Common myeloid progenitor, CD34-positive (primary cell): ENCODE data around the gene DAZAP1.
"Not testable (repeated sequence)": the region's sequence is repeated elsewhere in the genome, so short reads cannot be mapped to it uniquely, and the experiment has no call there.

ENCODE experiments used
- CTCF ChIA-PET: fragments of 350-600 bp; sonication (Branson Sonifier 250); formaldehyde crosslinking; loops from one replicate; lab custom pipeline; 2021; ENCODE audit warnings: antibody characterized with exemption; lab: Charles Lee
- POLR2A ChIA-PET: fragments of 350-600 bp; sonication (Branson Sonifier 250); formaldehyde crosslinking; loops from one replicate; lab custom pipeline; 2021; ENCODE audit warnings: antibody characterized with exemption; lab: Charles Lee
- DNase-seq, 3 donors: peaks; one replicate each; pipeline versions ENCODE4 v3.0.0 to v3.0.0-alpha.2; 2013
- H3K27ac ChIP-seq, 2 experiments: 1 replicate in 1 of 2; 2 replicates in 1 of 2; pipeline ENCODE4 v1.7.0; 2013; ENCODE audit warnings: inconsistent platforms in 2 of 2, low read length in 2 of 2, mild to moderate bottlenecking in 2 of 2, low read depth in 1 of 2, moderate library complexity in 1 of 2; ENCODE audit not compliant: severe bottlenecking in 2 of 2, insufficient read depth in 1 of 2, poor library complexity in 1 of 2
- H3K27me3 ChIP-seq, 5 experiments: replicated peaks in 2 of 5; 1 replicate in 3 of 5; 2 replicates in 2 of 5; pipeline versions ENCODE4 v1.6.1 to v1.7.0; 2013; ENCODE audit warnings: low read length in 4 of 5, mild to moderate bottlenecking in 2 of 5, moderate library complexity in 2 of 5, inconsistent platforms in 1 of 5; ENCODE audit not compliant: insufficient read depth in 5 of 5, control insufficient read depth in 4 of 5
- H3K36me3 ChIP-seq, 4 experiments: 1 replicate in 2 of 4; 2 replicates in 2 of 4; pipeline versions ENCODE4 v1.6.1 to v1.7.0; 2013; ENCODE audit warnings: low read length in 3 of 4, control low read depth in 1 of 4, mild to moderate bottlenecking in 1 of 4; ENCODE audit not compliant: control insufficient read depth in 4 of 4, insufficient read depth in 4 of 4
- H3K4me1 ChIP-seq, 4 experiments: 1 replicate in 3 of 4; 2 replicates in 1 of 4; pipeline versions ENCODE4 v1.6.1 to v1.7.1; 2013; ENCODE audit warnings: low read length in 3 of 4, mild to moderate bottlenecking in 3 of 4, control low read depth in 1 of 4, inconsistent platforms in 1 of 4, moderate library complexity in 1 of 4; ENCODE audit not compliant: control insufficient read depth in 4 of 4, insufficient read depth in 4 of 4; ENCODE audit errors: control extremely low read depth in 1 of 4
- H3K4me3 ChIP-seq, 7 experiments: 1 replicate in 4 of 7; 2 replicates in 3 of 7; pipeline versions ENCODE4 v1.5.1 to v1.7.0; 2013; ENCODE audit warnings: mild to moderate bottlenecking in 7 of 7, low read length in 6 of 7, moderate library complexity in 6 of 7, inconsistent platforms in 2 of 7, low read depth in 2 of 7, control low read depth in 1 of 7; ENCODE audit not compliant: insufficient read depth in 4 of 7, control insufficient read depth in 1 of 7; ENCODE audit errors: extremely low read depth in 1 of 7
- H3K9me3 ChIP-seq, 5 experiments: 1 replicate in 4 of 5; 2 replicates in 1 of 5; pipeline versions ENCODE4 v1.6.1 to v1.7.1; 2013; ENCODE audit warnings: low read length in 4 of 5, mild to moderate bottlenecking in 2 of 5, inconsistent platforms in 1 of 5, low read depth in 1 of 5, moderate library complexity in 1 of 5; ENCODE audit not compliant: control insufficient read depth in 4 of 5, insufficient read depth in 2 of 5; ENCODE audit errors: control extremely low read depth in 1 of 5
- WGBS: methylation state at CpG from one replicate; pipeline ENCODE4 v1.1.5; 2013; ENCODE audit not compliant: insufficient coverage; 5-methylcytosine and 5-hydroxymethylcytosine counted together

DAZAP1 gene

GRCh38 chr19:1438933-1439354 lies 31.6 kb downstream of the DAZAP1 start:
- ChIA-PET POLR2A (interaction anchor here (0.8 kb wide), 1 partner anchor 30 kb away, joined by 3 read pairs; no protein-coding TSS in a partner anchor), CTCF (no interaction called here)
- Histone ChIP-seq H3K4me3 (peak overlapping the region; percentile 79 to 98 (median 87)), H3K27me3 (no peaks in the 10 kb centered on the region), H3K4me1 (peaks cover 0 to 22% (median 16%) of the 10 kb centered on the region in 4 experiments), H3K27ac (peak overlapping the region; percentile 92 to 96), H3K9me3 (no peaks in the 10 kb centered on the region), H3K36me3 (peaks cover 9 to 54% (median 33%) of the 10 kb centered on the region in 4 experiments)
- peak in 1 of 3 donors; percentile 28 for DNase-seq
- 2% methylated on average over 19 of the region's 26 CpGs for WGBS

DNA sequence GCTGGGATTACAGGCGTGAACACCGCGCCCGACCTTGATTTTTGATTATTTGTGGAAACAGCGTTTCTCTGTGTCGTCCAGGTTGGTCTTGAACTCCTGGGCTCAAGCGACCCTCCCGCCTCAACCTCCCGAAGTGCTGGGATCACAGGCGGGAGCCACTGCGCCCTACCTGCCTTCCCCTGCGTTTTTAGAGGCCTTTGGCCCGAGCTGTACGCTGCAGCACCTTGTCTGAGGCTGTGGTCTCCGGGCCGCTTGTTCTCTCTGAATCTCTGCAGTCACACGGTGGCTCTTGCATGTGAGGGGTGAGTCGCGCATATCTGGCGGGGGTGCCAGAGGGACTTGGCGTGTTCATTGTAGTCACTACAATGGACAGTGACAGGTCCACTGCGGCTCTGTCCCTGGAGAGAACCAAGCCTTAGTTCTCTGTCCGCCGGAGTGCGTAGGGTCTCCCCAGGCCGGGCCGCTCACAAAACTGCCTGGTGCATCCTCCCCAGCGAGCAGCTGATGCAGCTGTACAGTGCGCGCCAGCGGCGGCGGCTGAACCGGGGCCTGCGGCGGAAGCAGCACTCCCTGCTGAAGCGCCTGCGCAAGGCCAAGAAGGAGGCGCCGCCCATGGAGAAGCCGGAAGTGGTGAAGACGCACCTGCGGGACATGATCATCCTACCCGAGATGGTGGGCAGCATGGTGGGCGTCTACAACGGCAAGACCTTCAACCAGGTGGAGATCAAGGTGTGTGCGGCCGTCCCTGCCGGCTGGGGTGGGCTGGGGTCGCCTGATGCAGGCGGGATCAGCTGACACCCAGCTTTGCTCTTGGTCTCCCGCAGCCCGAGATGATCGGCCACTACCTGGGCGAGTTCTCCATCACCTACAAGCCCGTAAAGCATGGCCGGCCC lies 32.4 kb downstream of the DAZAP1 start:
- H3K27me3 ChIP-seq, DNase-seq, H3K9me3 ChIP-seq: not testable (repeated sequence)
- WGBS = 92% methylated on average over 46 of the region's 57 CpGs
- peaks cover 0 to 27% (median 20%) of the 10 kb centered on the region in 4 experiments for H3K4me1 ChIP-seq
- peaks cover 9 to 47% (median 28%) of the 10 kb centered on the region in 4 experiments for H3K36me3 ChIP-seq
- peak overlapping the region in 1 of 2 experiments; percentile 96 for H3K27ac ChIP-seq
- CTCF ChIA-PET = interaction anchor here (6.4 kb wide), 1 partner anchor 16 kb away, joined by 49 read pairs; no protein-coding TSS in a partner anchor
- POLR2A ChIA-PET = interaction anchor here (0.8 kb wide), 1 partner anchor 30 kb away, joined by 3 read pairs; no protein-coding TSS in a partner anchor
- H3K4me3 ChIP-seq = peak overlapping the region in 6 of 7 experiments; percentile 79 to 98 (median 86)

GRCh38 chr19:1440418-1440801 lies 33.0 kb downstream of the DAZAP1 start:
- Histone ChIP-seq H3K4me3 (no peak overlapping the region), H3K36me3 (peaks cover 9 to 42% (median 24%) of the 10 kb centered on the region in 4 experiments), H3K27ac (peak overlapping the region in 1 of 2 experiments; percentile 14), H3K4me1 (peaks cover 0 to 33% (median 26%) of the 10 kb centered on the region in 4 experiments), H3K27me3 (peaks cover 0 to 2% (median 0%) of the 10 kb centered on the region in 5 experiments), H3K9me3 (no peaks in the 10 kb centered on the region)
- 97% methylated on average over 14 of the region's 15 CpGs for WGBS
- CTCF ChIA-PET = interaction anchor here (1.0 to 6.4 kb wide), 2 partner anchors 8 to 15 kb away, joined by 3 to 49 read pairs; no protein-coding TSS in a partner anchor
- POLR2A ChIA-PET = no interaction called here
- no peak for DNase-seq

DNA sequence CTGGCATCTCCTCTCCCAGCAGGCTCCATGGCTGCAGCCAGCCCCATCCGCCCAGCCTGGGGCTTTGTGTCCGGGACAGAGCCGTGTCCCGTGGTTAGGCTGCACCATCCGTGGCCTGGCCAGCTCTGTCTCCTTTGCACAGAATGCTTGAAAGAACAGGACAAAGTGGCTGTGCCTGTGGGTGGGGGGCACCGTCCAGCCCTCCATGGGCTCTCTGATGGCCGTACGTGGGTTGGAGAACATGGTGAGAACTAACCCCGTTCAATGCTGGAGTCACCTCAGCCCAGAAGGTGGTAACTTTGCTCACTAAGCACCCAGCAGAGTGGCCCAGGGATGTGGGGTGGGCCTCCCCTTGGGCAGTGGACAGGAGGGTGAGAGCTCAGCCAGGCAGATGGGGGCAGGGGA lies 33.6 kb downstream of the DAZAP1 start:
- DNase-seq = no peak
- POLR2A ChIA-PET = interaction anchor here (0.6 kb wide), 1 partner anchor 53 kb away, joined by 3 read pairs; no protein-coding TSS in a partner anchor
- Histone ChIP-seq H3K36me3 (peaks cover 9 to 37% (median 20%) of the 10 kb centered on the region in 4 experiments), H3K27ac (no peak overlapping the region), H3K27me3 (peaks cover 0 to 6% (median 0%) of the 10 kb centered on the region in 5 experiments), H3K4me3 (no peak overlapping the region), H3K4me1 (peaks cover 0 to 34% (median 28%) of the 10 kb centered on the region in 4 experiments), H3K9me3 (no peaks in the 10 kb centered on the region)
- 95% methylated on average over 8 of the region's 9 CpGs for WGBS
- CTCF ChIA-PET = interaction anchor here (0.7 to 6.4 kb wide), 3 partner anchors 9 to 15 kb away, joined by 3 to 49 read pairs (median 3); no protein-coding TSS in a partner anchor

DNA sequence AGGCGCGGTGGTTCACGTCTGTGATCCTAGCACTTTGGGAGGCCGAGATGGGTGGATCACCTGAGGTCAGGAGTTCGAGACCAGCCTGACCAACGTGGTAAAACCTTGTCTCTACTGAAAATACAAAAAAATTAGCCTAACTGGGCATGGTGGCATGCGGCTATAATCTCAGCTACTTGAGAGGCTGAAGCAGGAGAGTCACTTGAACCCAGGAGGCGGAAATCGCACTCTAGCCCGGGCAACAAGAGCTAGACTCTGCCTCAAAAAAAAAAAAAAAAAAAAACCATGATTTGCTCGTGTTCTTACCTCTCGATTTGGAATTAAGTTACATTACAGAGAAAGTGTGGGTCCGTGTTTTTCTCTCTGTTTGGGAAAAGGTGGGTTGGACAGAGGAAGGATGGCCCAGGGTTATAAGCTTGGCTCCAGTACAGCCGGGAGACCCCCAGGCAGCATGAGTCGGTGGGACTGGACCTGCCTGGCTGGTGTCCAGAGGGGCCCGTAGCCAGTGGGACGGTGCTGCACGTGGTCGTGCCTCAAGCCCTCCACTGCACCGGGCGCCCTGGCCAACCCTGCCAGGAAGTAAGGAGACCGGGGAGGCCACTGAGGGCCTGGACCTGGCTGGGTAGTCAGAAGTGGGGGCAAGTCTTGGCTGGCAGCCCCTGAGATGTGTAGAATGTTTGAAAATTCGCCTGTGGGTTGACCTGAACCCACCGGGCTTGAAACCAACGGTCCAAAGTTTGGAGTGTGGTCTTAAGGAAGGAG lies 34.5 kb downstream of the DAZAP1 start:
- Histone ChIP-seq H3K27me3 (peaks cover 0 to 14% (median under 1%) of the 10 kb centered on the region in 5 experiments), H3K9me3 (no peaks in the 10 kb centered on the region), H3K36me3 (peaks cover 9 to 37% (median 20%) of the 10 kb centered on the region in 4 experiments), H3K4me3 (no peak overlapping the region), H3K27ac (no peak overlapping the region), H3K4me1 (peaks cover 0 to 42% (median 37%) of the 10 kb centered on the region in 4 experiments)
- CTCF ChIA-PET = interaction anchor here (6.4 kb wide), 1 partner anchor 14 kb away, joined by 49 read pairs; no protein-coding TSS in a partner anchor
- 98% methylated on average over 20 of the region's 25 CpGs for WGBS
- POLR2A ChIA-PET = interaction anchor here (0.6 kb wide), 1 partner anchor 53 kb away, joined by 3 read pairs; no protein-coding TSS in a partner anchor
- DNase-seq = no peak

GRCh38 chr19:1445185-1445931 lies 38.0 kb downstream of the DAZAP1 start:
- Histone ChIP-seq H3K36me3 (peaks cover 8 to 26% (median 16%) of the 10 kb centered on the region in 4 experiments), H3K27me3 (peaks cover 0 to 47% (median 17%) of the 10 kb centered on the region in 5 experiments), H3K4me3 (peak overlapping the region in 6 of 7 experiments; percentile 15 to 75 (median 53)), H3K4me1 (peaks cover 0 to 34% (median 31%) of the 10 kb centered on the region in 4 experiments), H3K27ac (no peak overlapping the region), H3K9me3 (no peaks in the 10 kb centered on the region)
- ChIA-PET POLR2A (no interaction called here), CTCF (interaction anchor here (1.0 to 6.4 kb wide), 3 partner anchors 10 to 42 kb away, joined by 3 to 49 read pairs (median 5); no protein-coding TSS in a partner anchor)
- WGBS = 2% methylated on average over 52 of the region's 70 CpGs
- DNase-seq = peak; percentile 47 to 68 (median 67)
